IMR-90 (cell line): ENCODE results near the gene ALKBH3. TPM values are rescaled to one million over a fixed set of nuclear protein-coding genes. Genes with fewer than 3 reads are reported as not detected.

Experiments
- ATAC-seq: fragments of 200-7000 bp; cut with Tn5 transposase; 2 replicates; pipeline ENCODE4 v1.9.1; 2020; ENCODE audit warnings: low read depth, mild to moderate bottlenecking, moderate library complexity
- BruUV-seq: library from RNA; stranded (reverse); fragments of 400-500 nt; replicated peaks from 2 replicates; lab custom pipeline; 2021; lab: Mats Ljungman, UMichigan
- CTCF ChIA-PET: fragments of 300-600 bp; formaldehyde crosslinking; extraction: SDS; loops from one replicate; lab custom pipeline; 2021; ENCODE audit warnings: antibody characterized with exemption; lab: Yijun Ruan, JAX
- POLR2A ChIA-PET: fragments of 300-600 bp; sonication (Branson Sonifier 250); formaldehyde crosslinking; loops from one replicate; lab custom pipeline; 2022; ENCODE audit warnings: antibody characterized with exemption; ENCODE audit not compliant: unreplicated experiment; lab: Charles Lee
- DNase-seq: peaks from one replicate; pipeline ENCODE4 v3.0.0; 2013
- H2AFZ ChIP-seq: replicated peaks from 2 replicates; pipeline ENCODE3; 2013; ENCODE audit warnings: low read length, mild to moderate bottlenecking; ENCODE audit not compliant: poor library complexity
- H2AK5ac ChIP-seq: 2 replicates; pipeline ENCODE4 v1.6.1; 2013; ENCODE audit warnings: low read depth, low read length, inconsistent platforms
- H2AK9ac ChIP-seq: replicated peaks from 2 replicates; pipeline ENCODE3; 2013; ENCODE audit warnings: mild to moderate bottlenecking, low read depth, low read length, moderate library complexity; ENCODE audit not compliant: poor library complexity
- H2BK120ac ChIP-seq: 2 replicates; pipeline ENCODE4 v1.6.1; 2013; ENCODE audit warnings: low read depth, low read length, inconsistent platforms
- H2BK15ac ChIP-seq: 3 replicates; pipeline ENCODE4 v1.6.1; 2013; ENCODE audit warnings: low read depth, low read length, inconsistent platforms
- H2BK20ac ChIP-seq: 2 replicates; pipeline ENCODE4 v1.6.1; 2013; ENCODE audit warnings: low read depth, mild to moderate bottlenecking, inconsistent platforms, low read length, moderate library complexity
- H2BK5ac ChIP-seq: 2 replicates; pipeline ENCODE4 v1.6.1; 2013; ENCODE audit warnings: mild to moderate bottlenecking, low read depth, low read length, inconsistent platforms; ENCODE audit not compliant: poor library complexity, severe bottlenecking
- H3K14ac ChIP-seq: replicated peaks from 2 replicates; pipeline ENCODE4 v1.6.1; 2013; ENCODE audit warnings: low read depth, low read length, inconsistent platforms
- H3K18ac ChIP-seq: 2 replicates; pipeline ENCODE4 v1.6.1; 2013; ENCODE audit warnings: low read depth, low read length, control low read depth
- H3K23ac ChIP-seq: 2 replicates; pipeline ENCODE4 v1.6.1; 2013; ENCODE audit warnings: low read depth, low read length, inconsistent platforms
- H3K27ac ChIP-seq: 2 replicates; pipeline ENCODE4 v1.5.1; 2013; ENCODE audit warnings: mild to moderate bottlenecking, control low read depth, low read length; ENCODE audit not compliant: insufficient read depth
- H3K27me3 ChIP-seq: 2 replicates; pipeline ENCODE4 v1.6.1; 2013; ENCODE audit warnings: low read length; ENCODE audit not compliant: control insufficient read depth, insufficient read depth
- H3K36me3 ChIP-seq: 2 replicates; pipeline ENCODE4 v1.6.1; 2013; ENCODE audit warnings: low read length, mixed read lengths; ENCODE audit not compliant: control insufficient read depth, insufficient read depth
- H3K4ac ChIP-seq: 2 replicates; pipeline ENCODE4 v1.6.1; 2013; ENCODE audit warnings: low read depth, low read length, inconsistent platforms
- H3K4me1 ChIP-seq: 2 replicates; pipeline ENCODE4 v1.6.1; 2013; ENCODE audit warnings: low read length, mixed read lengths; ENCODE audit not compliant: control insufficient read depth, insufficient read depth
- H3K4me2 ChIP-seq: 2 replicates; pipeline ENCODE4 v1.6.1; 2013; ENCODE audit warnings: low read depth, mild to moderate bottlenecking, control low read depth, low read length, moderate library complexity
- H3K4me3 ChIP-seq: 2 replicates; pipeline ENCODE4 v1.5.1; 2013; ENCODE audit warnings: low read depth, mild to moderate bottlenecking, control low read depth, low read length, moderate library complexity; ENCODE audit not compliant: insufficient read depth
- H3K56ac ChIP-seq: 2 replicates; pipeline ENCODE4 v1.6.1; 2013; ENCODE audit warnings: low read length, inconsistent platforms; ENCODE audit not compliant: insufficient read depth; ENCODE audit errors: extremely low read depth
- H3K79me1 ChIP-seq, 2 experiments: 2 replicates each; pipeline ENCODE4 v1.6.1; 2013; ENCODE audit warnings: low read length in 2 of 2, inconsistent platforms in 1 of 2, low read depth in 1 of 2
- H3K9ac ChIP-seq: 2 replicates; pipeline ENCODE4 v1.6.1; 2013; ENCODE audit warnings: low read depth, low read length, control low read depth
- H3K9me1 ChIP-seq: 2 replicates; pipeline ENCODE4 v1.6.1; 2013; ENCODE audit warnings: low read length, inconsistent platforms; ENCODE audit not compliant: insufficient read depth
- H3K9me3 ChIP-seq: 2 replicates; pipeline ENCODE4 v1.6.1; 2013; ENCODE audit warnings: low read length; ENCODE audit not compliant: control insufficient read depth, insufficient read depth
- H4K20me1 ChIP-seq: 2 replicates; pipeline ENCODE4 v1.6.1; 2013; ENCODE audit warnings: low read length, inconsistent platforms; ENCODE audit not compliant: insufficient read depth
- H4K5ac ChIP-seq: 2 replicates; pipeline ENCODE4 v1.6.1; 2013; ENCODE audit warnings: mild to moderate bottlenecking, low read depth, low read length, control low read depth
- H4K8ac ChIP-seq, 2 experiments: 2 replicates each; pipeline ENCODE4 v1.6.1; 2013; ENCODE audit warnings: low read depth in 2 of 2, low read length in 2 of 2, control low read depth in 1 of 2, inconsistent platforms in 1 of 2
- H4K91ac ChIP-seq: 2 replicates; pipeline ENCODE4 v1.6.1; 2013; ENCODE audit warnings: low read depth, low read length, inconsistent platforms; ENCODE audit not compliant: insufficient read depth
- BHLHE40 ChIP-seq: fragments of 150-350 bp; IDR thresholded peaks from 2 replicates; pipeline ENCODE4 v1.6.1; 2016; ENCODE audit warnings: mild to moderate bottlenecking, low read depth, low read length
- CEBPB ChIP-seq: IDR thresholded peaks from 2 replicates; pipeline ENCODE4 v1.6.1; 2012; ENCODE audit warnings: low read depth, low read length, improper control_type of control experiment
- CHD1 ChIP-seq: IDR thresholded peaks from 2 replicates; pipeline ENCODE4 v1.6.1; 2012; ENCODE audit warnings: low read depth, low read length, improper control_type of control experiment
- FOS ChIP-seq: fragments of 150-350 bp; IDR thresholded peaks from 2 replicates; pipeline ENCODE4 v1.6.1; 2016; ENCODE audit warnings: low read depth, low read length
- MAFK ChIP-seq: IDR thresholded peaks from 2 replicates; pipeline ENCODE4 v1.6.1; 2012; ENCODE audit warnings: low read depth, low read length, improper control_type of control experiment
- MAZ ChIP-seq: IDR thresholded peaks from 2 replicates; pipeline ENCODE4 v1.6.1; 2012; ENCODE audit warnings: low read depth, mild to moderate bottlenecking, low read length, improper control_type of control experiment, moderate library complexity, borderline replicate concordance
- MXI1 ChIP-seq: IDR thresholded peaks from 2 replicates; pipeline ENCODE4 v1.6.1; 2012; ENCODE audit warnings: low read depth, mild to moderate bottlenecking, low read length, moderate library complexity, borderline replicate concordance
- NFE2L2 ChIP-seq: fragments of 150-350 bp; IDR thresholded peaks from 2 replicates; pipeline ENCODE4 v1.6.1; 2016; ENCODE audit warnings: low read depth, mild to moderate bottlenecking, low read length
- POLR2A ChIP-seq: IDR thresholded peaks from 2 replicates; pipeline ENCODE4 v1.6.1; 2012; ENCODE audit warnings: mild to moderate bottlenecking, low read depth, low read length
- RAD21 ChIP-seq: IDR thresholded peaks from 2 replicates; pipeline ENCODE4 v1.6.1; 2012; ENCODE audit warnings: low read length, improper control_type of control experiment
- RCOR1 ChIP-seq: IDR thresholded peaks from 2 replicates; pipeline ENCODE4 v1.6.1; 2012; ENCODE audit warnings: mild to moderate bottlenecking, low read length, improper control_type of control experiment; ENCODE audit not compliant: insufficient replicate concordance
- RFX5 ChIP-seq: IDR thresholded peaks from 2 replicates; pipeline ENCODE4 v1.8.0; 2012; ENCODE audit warnings: low read depth, mild to moderate bottlenecking, low read length, moderate library complexity
- SMC3 ChIP-seq: fragments of 150-350 bp; IDR thresholded peaks from 2 replicates; pipeline ENCODE4 v1.6.1; 2016; ENCODE audit warnings: low read depth, mild to moderate bottlenecking, antibody characterized with exemption, low read length, moderate library complexity
- WGBS, 2 experiments: methylation state at CpG; one replicate each; pipeline versions ENCODE4 v1.1.5 to v1.1.7; 2013; ENCODE audit warnings: missing lambda C conversion rate in 2 of 2; ENCODE audit not compliant: insufficient read length in 1 of 2; ENCODE audit errors: extremely low coverage in 2 of 2; 5-methylcytosine and 5-hydroxymethylcytosine counted together
- dilution Hi-C: fragments of 300-500 bp; cut with HindIII; formaldehyde crosslinking; loops from one replicate; pipeline ENCODE4 v1.14.3; 2018; ENCODE audit warnings: low sequenced_read_pairs; ENCODE audit not compliant: unreplicated experiment
- in situ Hi-C: fragments of 300-500 bp; cut with MboI; formaldehyde crosslinking; loops from 3 replicates; pipeline ENCODE4 v1.14.3; 2019; ENCODE audit warnings: low sequenced_read_pairs, inconsistent platforms, mixed read lengths
- intact Hi-C: fragments of 100-400 bp; cut with micrococcal nuclease; formaldehyde crosslinking; loops from 2 replicates; pipeline ENCODE4 v1.10.0; 2022
- polyA plus RNA-seq, 3 experiments: library from polyadenylated mRNA; depleted of rRNA; stranded (reverse); fragments of >200 nt; gene quantifications; 2 replicates each; pipeline ENCODE4 v1.2.3, GENCODE V29; 2012; ENCODE audit warnings: low replicate concordance in 1 of 3
- total RNA-seq: library from RNA; depleted of rRNA; stranded (reverse); fragments of >200 nt; gene quantifications from 2 replicates; pipeline ENCODE4 v1.2.3, GENCODE V29; 2012
- TF ChIP-seq, protein P1 (sequence below): fragments of 150-350 bp; IDR thresholded peaks from 2 replicates; pipeline ENCODE4 v1.6.1; 2016; ENCODE audit warnings: low read depth, mild to moderate bottlenecking, low read length, moderate library complexity, borderline replicate concordance
- TF ChIP-seq, protein P2 (sequence below): fragments of 150-350 bp; IDR thresholded peaks from 2 replicates; pipeline ENCODE4 v1.6.1; 2017; ENCODE audit warnings: mild to moderate bottlenecking, antibody characterized with exemption, low read length, low read depth
- TF ChIP-seq, protein P3 (sequence below): conservative IDR thresholded peaks from 2 replicates; pipeline ENCODE4 v1.5.1; 2012; ENCODE audit warnings: mild to moderate bottlenecking, low read depth, low read length, improper control_type of control experiment

ALKBH3 gene
- total and polyA plus RNA-seq, 2 of the 4 experiments (the other 2 are of a cell fraction), result 27.7 to 62.9 TPM

DNA sequence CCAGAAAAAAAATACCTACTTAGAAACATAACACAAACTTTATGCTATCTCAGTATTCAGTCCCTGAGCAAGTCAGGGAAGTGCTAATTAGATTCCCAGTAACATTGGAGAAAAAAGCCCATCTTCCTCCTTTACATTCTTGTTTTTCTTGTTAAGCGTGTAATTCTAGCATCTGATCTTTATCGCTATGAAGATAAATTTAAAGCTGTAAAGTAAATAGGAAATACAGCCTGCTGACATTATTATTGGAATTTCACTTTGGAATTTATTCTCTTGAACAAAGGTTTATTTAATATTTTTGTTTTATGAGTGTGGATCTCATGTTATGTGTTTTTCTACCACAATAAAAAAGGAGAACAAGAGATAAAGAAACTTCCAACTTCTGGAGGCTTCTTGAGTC lies 13.9 kb downstream of the ALKBH3 start:
- ChIA-PET POLR2A (no interaction called here), CTCF (no interaction called here)
- peaks cover 48% of the 10 kb centered on the region for H3K36me3 ChIP-seq

More for the DNA sequence above, 13.9 kb downstream of the ALKBH3 start:
- Histone ChIP-seq H4K5ac (no peak overlapping the region), H3K4ac (no peak overlapping the region), H3K56ac (no peak overlapping the region), H3K14ac (no peak overlapping the region), H3K18ac (no peak overlapping the region), H3K9me3 (no peaks in the 10 kb centered on the region), H2AK5ac (no peak overlapping the region), H3K4me1 (no peaks in the 10 kb centered on the region), H3K27ac (no peak overlapping the region), H2BK5ac (no peak overlapping the region), H4K20me1 (no peaks in the 10 kb centered on the region), H2AK9ac (no peak overlapping the region), H2BK15ac (no peak overlapping the region), H3K4me3 (no peak overlapping the region), H3K79me1 (peaks cover 0 to 5% of the 10 kb centered on the region in 2 experiments; a peak in 2 of 4 replicates), H2BK120ac (no peak overlapping the region), H3K9me1 (no peaks in the 10 kb centered on the region), H3K9ac (no peak overlapping the region), H4K8ac (no peak overlapping the region), H2BK20ac (no peak overlapping the region), H3K23ac (no peak overlapping the region), H3K4me2 (no peak overlapping the region), H4K91ac (no peak overlapping the region), H2AFZ (no peak overlapping the region), H3K27me3 (no peaks in the 10 kb centered on the region)
- in situ Hi-C loops, result loop anchor here (5.0 kb wide), 1 partner anchor 53 kb away; no protein-coding TSS in a partner anchor
- DNase-seq, result no peak
- BruUV-seq, result no TSS peak
- dilution Hi-C loops, result no loop called here
- TF ChIP-seq RAD21 (no peak), MXI1 (no peak), MAFK (no peak), RFX5 (no peak), MAZ (no peak), SMC3 (no peak), CHD1 (no peak), BHLHE40 (no peak), FOS (no peak), NFE2L2 (no peak), RCOR1 (no peak), POLR2A (no peak), CEBPB (no peak)
- TF ChIP-seq, protein P1, sequence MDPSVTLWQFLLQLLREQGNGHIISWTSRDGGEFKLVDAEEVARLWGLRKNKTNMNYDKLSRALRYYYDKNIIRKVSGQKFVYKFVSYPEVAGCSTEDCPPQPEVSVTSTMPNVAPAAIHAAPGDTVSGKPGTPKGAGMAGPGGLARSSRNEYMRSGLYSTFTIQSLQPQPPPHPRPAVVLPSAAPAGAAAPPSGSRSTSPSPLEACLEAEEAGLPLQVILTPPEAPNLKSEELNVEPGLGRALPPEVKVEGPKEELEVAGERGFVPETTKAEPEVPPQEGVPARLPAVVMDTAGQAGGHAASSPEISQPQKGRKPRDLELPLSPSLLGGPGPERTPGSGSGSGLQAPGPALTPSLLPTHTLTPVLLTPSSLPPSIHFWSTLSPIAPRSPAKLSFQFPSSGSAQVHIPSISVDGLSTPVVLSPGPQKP, result no peak
- TF ChIP-seq, protein P2, sequence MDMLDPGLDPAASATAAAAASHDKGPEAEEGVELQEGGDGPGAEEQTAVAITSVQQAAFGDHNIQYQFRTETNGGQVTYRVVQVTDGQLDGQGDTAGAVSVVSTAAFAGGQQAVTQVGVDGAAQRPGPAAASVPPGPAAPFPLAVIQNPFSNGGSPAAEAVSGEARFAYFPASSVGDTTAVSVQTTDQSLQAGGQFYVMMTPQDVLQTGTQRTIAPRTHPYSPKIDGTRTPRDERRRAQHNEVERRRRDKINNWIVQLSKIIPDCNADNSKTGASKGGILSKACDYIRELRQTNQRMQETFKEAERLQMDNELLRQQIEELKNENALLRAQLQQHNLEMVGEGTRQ, result no peak
- TF ChIP-seq, protein P3, sequence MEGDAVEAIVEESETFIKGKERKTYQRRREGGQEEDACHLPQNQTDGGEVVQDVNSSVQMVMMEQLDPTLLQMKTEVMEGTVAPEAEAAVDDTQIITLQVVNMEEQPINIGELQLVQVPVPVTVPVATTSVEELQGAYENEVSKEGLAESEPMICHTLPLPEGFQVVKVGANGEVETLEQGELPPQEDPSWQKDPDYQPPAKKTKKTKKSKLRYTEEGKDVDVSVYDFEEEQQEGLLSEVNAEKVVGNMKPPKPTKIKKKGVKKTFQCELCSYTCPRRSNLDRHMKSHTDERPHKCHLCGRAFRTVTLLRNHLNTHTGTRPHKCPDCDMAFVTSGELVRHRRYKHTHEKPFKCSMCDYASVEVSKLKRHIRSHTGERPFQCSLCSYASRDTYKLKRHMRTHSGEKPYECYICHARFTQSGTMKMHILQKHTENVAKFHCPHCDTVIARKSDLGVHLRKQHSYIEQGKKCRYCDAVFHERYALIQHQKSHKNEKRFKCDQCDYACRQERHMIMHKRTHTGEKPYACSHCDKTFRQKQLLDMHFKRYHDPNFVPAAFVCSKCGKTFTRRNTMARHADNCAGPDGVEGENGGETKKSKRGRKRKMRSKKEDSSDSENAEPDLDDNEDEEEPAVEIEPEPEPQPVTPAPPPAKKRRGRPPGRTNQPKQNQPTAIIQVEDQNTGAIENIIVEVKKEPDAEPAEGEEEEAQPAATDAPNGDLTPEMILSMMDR, result no peak
- no peak for ATAC-seq
- no CpG with 5 or more reads among the region's 2 CpGs for WGBS, 2 experiments
- intact Hi-C loops, result no loop called here
